Activated CD4-positive, alpha-beta T cell treated with anti-CD3 and anti-CD28 coated beads, Interleukin-2, amount 50 U/mL, for 4 hours (primary cell): ENCODE measurements around the gene FASTK.

Experiments
- DNase-seq, 2 experiments: peaks; one replicate each; pipeline ENCODE4 v3.0.0-alpha.2; 2020

FASTK gene

GRCh38 chr7:151080522-151081169, at the start of gene FASTK:
TSS of gene FASTK (minus strand) at chr7:151080809. CDS start at chr7:151080766, 43 bp downstream.
- DNase-seq: peak; percentile 77 to 81

GRCh38 chr7:151129960-151130591, 49.5 kb upstream of the FASTK start:
- no peak for DNase-seq

GRCh38 chr7:151129117-151129959, 48.7 kb upstream of the FASTK start:
- no peak for DNase-seq

GRCh38 chr7:151128716-151129115, 48.1 kb upstream of the FASTK start:
- no peak for DNase-seq

- DNase-seq: no peak
Measured at GRCh38 chr7:151128144-151128543, 47.5 kb upstream of the FASTK start.

- no peak for DNase-seq
Measured at GRCh38 chr7:151126491-151127137, 46.0 kb upstream of the FASTK start.

GRCh38 chr7:151125846-151126481, 45.4 kb upstream of the FASTK start:
- no peak for DNase-seq

GRCh38 chr7:151125470-151125845, 44.8 kb upstream of the FASTK start:
- no peak for DNase-seq

GRCh38 chr7:151124899-151125399, 44.3 kb upstream of the FASTK start:
- DNase-seq: no peak

GRCh38 chr7:151124481-151124880, 43.9 kb upstream of the FASTK start:
- no peak for DNase-seq

- peak; percentile 79 to 81 for DNase-seq
Measured at GRCh38 chr7:151123822-151124464, 43.3 kb upstream of the FASTK start.

- DNase-seq: no peak
Measured at GRCh38 chr7:151123158-151123821, 42.7 kb upstream of the FASTK start.

GRCh38 chr7:151122796-151123157, 42.2 kb upstream of the FASTK start:
- no peak for DNase-seq

- DNase-seq: no peak
Measured at GRCh38 chr7:151122276-151122675, 41.7 kb upstream of the FASTK start.

- no peak for DNase-seq
Measured at GRCh38 chr7:151121380-151122170, 41.0 kb upstream of the FASTK start.

GRCh38 chr7:151120896-151121295, 40.3 kb upstream of the FASTK start:
- no peak for DNase-seq

- DNase-seq: no peak
Measured at GRCh38 chr7:151119902-151120301, 39.3 kb upstream of the FASTK start.

- no peak for DNase-seq
Measured at GRCh38 chr7:151119055-151119415, 38.4 kb upstream of the FASTK start.

GRCh38 chr7:151118108-151119054, 37.8 kb upstream of the FASTK start:
- DNase-seq: no peak

GRCh38 chr7:151117565-151117964, 37.0 kb upstream of the FASTK start:
- DNase-seq: peak; percentile 32 to 33
